B cell (primary cell): ENCODE measurements around the gene ZNF777. TPM values are rescaled to one million over a fixed set of nuclear protein-coding genes. Genes with fewer than 3 reads are reported as not detected.

ENCODE experiments used
- ATAC-seq: fragments of 200-7000 bp; cut with Tn5 transposase; one replicate; pipeline ENCODE4 v1.10.0; 2021; ENCODE audit warnings: low read depth, mild to moderate bottlenecking, moderate number of reproducible peaks, moderate library complexity
- CTCF ChIA-PET: fragments of 350-600 bp; sonication (Branson Sonifier 250); formaldehyde crosslinking; loops from one replicate; lab custom pipeline; 2021; ENCODE audit warnings: antibody characterized with exemption, inconsistent platforms; lab: Charles Lee
- POLR2A ChIA-PET: fragments of 350-600 bp; sonication (Branson Sonifier 250); formaldehyde crosslinking; loops from one replicate; lab custom pipeline; 2021; ENCODE audit warnings: antibody characterized with exemption; lab: Charles Lee
- DNase-seq: peaks from one replicate; pipeline ENCODE4 v3.0.0; 2013
- H2AFZ ChIP-seq: 2 replicates; pipeline ENCODE4 v1.6.1; 2012; ENCODE audit warnings: mild to moderate bottlenecking, low read depth, low read length; ENCODE audit not compliant: insufficient read depth, poor library complexity, severe bottlenecking
- H3K27ac ChIP-seq, 2 donors: 1 replicate in 1 of 2; 2 replicates in 1 of 2; pipeline ENCODE4 v1.5.1; 2012 to 2013; ENCODE audit warnings: low read length in 2 of 2, mild to moderate bottlenecking in 2 of 2, moderate library complexity in 1 of 2
- H3K27me3 ChIP-seq, 4 experiments: fragments of 200-600 bp in 1 of 4; sonication (generic) in 1 of 4; replicated peaks in 1 of 4; 1 replicate in 2 of 4; 2 replicates in 2 of 4; pipeline versions ENCODE4 v1.6.1 to v1.7.0; 2013 to 2016; ENCODE audit warnings: low read length in 3 of 4, mild to moderate bottlenecking in 2 of 4, mixed read lengths in 1 of 4, moderate library complexity in 1 of 4; ENCODE audit not compliant: insufficient read depth in 4 of 4, control insufficient read depth in 3 of 4; ENCODE audit errors: control extremely low read depth in 1 of 4
- H3K36me3 ChIP-seq, 2 experiments: replicated peaks in 1 of 2; 1 replicate in 1 of 2; 2 replicates in 1 of 2; pipeline versions ENCODE4 v1.6.1 to v1.7.1; 2013; ENCODE audit warnings: low read length in 1 of 2; ENCODE audit not compliant: insufficient read depth in 2 of 2, control insufficient read depth in 1 of 2; ENCODE audit errors: control extremely low read depth in 1 of 2, extremely low read depth in 1 of 2
- H3K4me1 ChIP-seq, 2 donors: fragments of 200-600 bp in 1 of 2; sonication (generic) in 1 of 2; 1 replicate in 1 of 2; 2 replicates in 1 of 2; pipeline versions ENCODE4 v1.5.1 to v1.6.1; 2013 to 2017; ENCODE audit warnings: low read length in 2 of 2; ENCODE audit not compliant: control insufficient read depth in 2 of 2, insufficient read depth in 2 of 2
- H3K4me2 ChIP-seq: replicated peaks from 2 replicates; pipeline ENCODE3; 2012; ENCODE audit warnings: mild to moderate bottlenecking, low read depth, low read length; ENCODE audit not compliant: poor library complexity, severe bottlenecking
- H3K4me3 ChIP-seq, 5 experiments: fragments of 200-600 bp in 1 of 5; sonication (generic) in 1 of 5; 1 replicate in 3 of 5; 2 replicates in 2 of 5; pipeline versions ENCODE4 v1.5.1 to v1.7.0; 2011 to 2016; ENCODE audit warnings: low read length in 4 of 5, mild to moderate bottlenecking in 4 of 5, low read depth in 2 of 5, control low read depth in 1 of 5, moderate library complexity in 1 of 5; ENCODE audit not compliant: insufficient read depth in 1 of 5; ENCODE audit errors: control extremely low read depth in 1 of 5, extremely low read depth in 1 of 5
- H3K79me2 ChIP-seq: fragments of 200-600 bp; sonication (generic); one replicate; pipeline ENCODE4 v1.6.0; 2016; ENCODE audit warnings: low read length; ENCODE audit not compliant: control insufficient read depth, insufficient read depth
- H3K9ac ChIP-seq: fragments of 200-600 bp; sonication (generic); 2 replicates; pipeline ENCODE4 v1.6.1; 2017; ENCODE audit warnings: mild to moderate bottlenecking, low read length, moderate library complexity
- H3K9me3 ChIP-seq, 3 donors: one replicate each; pipeline versions ENCODE4 v1.6.1 to v1.7.1; 2013; ENCODE audit warnings: low read length in 2 of 3; ENCODE audit not compliant: control insufficient read depth in 2 of 3, insufficient read depth in 1 of 3; ENCODE audit errors: control extremely low read depth in 1 of 3
- H4K20me1 ChIP-seq: 2 replicates; pipeline ENCODE4 v1.6.0; 2012; ENCODE audit warnings: mild to moderate bottlenecking, low read length; ENCODE audit not compliant: insufficient read depth, control insufficient read depth, poor library complexity, severe bottlenecking
- H3K27ac Mint-ChIP-seq: one replicate; pipeline ENCODE4 v1.8.0; 2021; ENCODE audit warnings: mixed read lengths
- H3K27me3 Mint-ChIP-seq: one replicate; pipeline ENCODE4 v1.8.0; 2021; ENCODE audit warnings: mixed read lengths
- H3K4me1 Mint-ChIP-seq: one replicate; pipeline ENCODE4 v1.8.0; 2021; ENCODE audit warnings: mixed read lengths
- H3K4me3 Mint-ChIP-seq: one replicate; pipeline ENCODE4 v1.8.0; 2021; ENCODE audit warnings: mixed read lengths
- H3K9me3 Mint-ChIP-seq: one replicate; pipeline ENCODE4 v1.8.0; 2022; ENCODE audit warnings: mixed read lengths; ENCODE audit not compliant: insufficient read depth
- CTCF ChIP-seq: fragments of 200-600 bp; IDR thresholded peaks from one replicate; pipeline ENCODE4 v1.8.0; 2022; ENCODE audit warnings: antibody characterized with exemption, mild to moderate bottlenecking
- EZH2 ChIP-seq: IDR thresholded peaks from 2 replicates; pipeline ENCODE4 v1.6.1; 2012; ENCODE audit warnings: borderline replicate concordance, low read depth, mild to moderate bottlenecking, moderate library complexity, low read length; ENCODE audit not compliant: insufficient read depth, poor library complexity, severe bottlenecking
- WGBS: methylation state at CpG from one replicate; pipeline ENCODE4 v1.1.5; 2013; ENCODE audit warnings: missing lambda C conversion rate; ENCODE audit not compliant: insufficient coverage; 5-methylcytosine and 5-hydroxymethylcytosine counted together
- intact Hi-C: fragments of 100-400 bp; cut with micrococcal nuclease; formaldehyde crosslinking; loops from one replicate; pipeline ENCODE4 v1.10.0; 2022
- polyA plus RNA-seq: library from polyadenylated mRNA; depleted of rRNA; stranded (reverse); fragments of >200 nt; gene quantifications from 2 replicates; pipeline ENCODE4 v1.2.3, GENCODE V29; 2012
- total RNA-seq, 2 donors: library from RNA; stranded (reverse); fragments of 120-200 nt in 1 of 2; gene quantifications; 1 replicate in 1 of 2; 2 replicates in 1 of 2; pipeline versions ENCODE4 v1.2.3 to v1.2.4, GENCODE V29; 2013 to 2022

Gene ZNF777
- total and polyA plus RNA-seq, 2 donors (not counting 1 experiment from before 2014, with no cell fraction given), result 8.3 to 16.0 TPM

- H3K79me2 ChIP-seq, result no peaks in the 10 kb centered on the region
- intact Hi-C loops, result no loop called here
- DNase-seq (no peak), ATAC-seq (no peak)
- no peaks in the 10 kb centered on the region for H3K9me3 ChIP-seq
- H3K4me2 ChIP-seq, result no peak overlapping the region
- H3K27me3 ChIP-seq, result peaks cover 0 to 11% (median 5%) of the 10 kb centered on the region in 4 experiments
- TF ChIP-seq EZH2 (no peak), CTCF (no peak)
- ChIA-PET CTCF (no interaction called here), POLR2A (no interaction called here)
- Mint-ChIP-seq H3K27ac (no peak overlapping the region), H3K27me3 (peaks cover 18% of the 10 kb centered on the region), H3K9me3 (peaks cover 2% of the 10 kb centered on the region), H3K4me3 (no peak overlapping the region), H3K4me1 (no peaks in the 10 kb centered on the region)
- H2AFZ ChIP-seq, result no peak overlapping the region
- no peak overlapping the region for H3K4me3 ChIP-seq
- peaks cover 0 to 7% of the 10 kb centered on the region in 2 experiments for H3K36me3 ChIP-seq
- no peaks in the 10 kb centered on the region for H3K4me1 ChIP-seq
- WGBS, result 92% methylated on average over 3 of the region's 5 CpGs
- H3K9ac ChIP-seq, result no peak overlapping the region
- no peaks in the 10 kb centered on the region for H4K20me1 ChIP-seq
- no peak overlapping the region for H3K27ac ChIP-seq
These were observed 7.3 kb upstream of the ZNF777 start for GRCh38 chr7:149468208-149468607.

GRCh38 chr7:149467321-149467859 lies 6.5 kb upstream of the ZNF777 start:
- no peak overlapping the region for H2AFZ ChIP-seq
- peaks cover 19% of the 10 kb centered on the region for H3K27me3 Mint-ChIP-seq
- H3K4me1 ChIP-seq, result no peaks in the 10 kb centered on the region
- H3K79me2 ChIP-seq, result no peaks in the 10 kb centered on the region
- H3K9ac ChIP-seq, result no peak overlapping the region
- peaks cover 2% of the 10 kb centered on the region for H3K9me3 Mint-ChIP-seq
- H3K9me3 ChIP-seq, result no peaks in the 10 kb centered on the region
- no peak for ATAC-seq
- H3K36me3 ChIP-seq, result peaks cover 0 to 3% of the 10 kb centered on the region in 2 experiments
- WGBS, result no CpG with 5 or more reads among the region's 1 CpG
- H3K4me2 ChIP-seq, result no peak overlapping the region
- POLR2A ChIA-PET, result no interaction called here
- H3K27ac ChIP-seq, result no peak overlapping the region
- H3K27ac Mint-ChIP-seq, result no peak overlapping the region
- no peak overlapping the region for H3K4me3 ChIP-seq
- intact Hi-C loops, result no loop called here
- CTCF ChIA-PET, result no interaction called here
- peaks cover 0 to 11% (median 5%) of the 10 kb centered on the region in 4 experiments for H3K27me3 ChIP-seq
- H3K4me3 Mint-ChIP-seq, result no peak overlapping the region
- H3K4me1 Mint-ChIP-seq, result peaks cover 1% of the 10 kb centered on the region
- no peaks in the 10 kb centered on the region for H4K20me1 ChIP-seq
- no peak for DNase-seq
- TF ChIP-seq CTCF (no peak), EZH2 (no peak)
